ENCODE measurements around the gene ZNF526.

- TF ChIP-seq CTCF (conservative IDR thresholded peaks at IDR 0.05) (no peak), ZFX (IDR thresholded peaks at IDR 0.05) (no peak; the same call in 1 of the 2 replicates)
Observed at GRCh38 chr19:42219812-42220750, at the start of gene ZNF526.
